Spinal cord (tissue), 10 donors: ENCODE results near the gene KLHL17. TPM values are rescaled to one million over a fixed set of nuclear protein-coding genes. Genes with fewer than 3 reads are reported as not detected.

Experiments used
- DNase-seq, 6 donors: peaks; one replicate each; pipeline versions ENCODE4 v3.0.0 to v3.0.0-alpha.2; 2013 to 2015; ENCODE audit warnings: low spot score in 6 of 6, low read depth in 4 of 6
- H3K27ac ChIP-seq: one replicate; pipeline ENCODE4 v1.5.1; 2013; ENCODE audit warnings: low read depth, low read length, control low read depth
- H3K27me3 ChIP-seq: one replicate; pipeline ENCODE4 v1.6.1; 2013; ENCODE audit warnings: low read length; ENCODE audit not compliant: control insufficient read depth, insufficient read depth
- H3K36me3 ChIP-seq: one replicate; pipeline ENCODE4 v1.6.1; 2013; ENCODE audit warnings: low read length; ENCODE audit not compliant: control insufficient read depth, insufficient read depth
- H3K4me1 ChIP-seq: one replicate; pipeline ENCODE4 v1.6.1; 2013; ENCODE audit warnings: low read length; ENCODE audit not compliant: control insufficient read depth, insufficient read depth
- H3K4me3 ChIP-seq: one replicate; pipeline ENCODE4 v1.5.1; 2013; ENCODE audit warnings: low read depth, low read length, control low read depth
- H3K9me3 ChIP-seq: one replicate; pipeline ENCODE4 v1.6.1; 2013; ENCODE audit warnings: low read length; ENCODE audit not compliant: control insufficient read depth, insufficient read depth
- WGBS: methylation state at CpG from one replicate; pipeline ENCODE4 v1.1.5; 2013; ENCODE audit warnings: missing lambda C conversion rate; ENCODE audit not compliant: insufficient coverage; 5-methylcytosine and 5-hydroxymethylcytosine counted together
- polyA plus RNA-seq, 2 donors: library from polyadenylated mRNA; unstranded; fragments of 120-200 nt; gene quantifications; one replicate each; pipeline ENCODE4 v1.2.1, GENCODE V29; 2013; ENCODE audit not compliant: insufficient read length in 2 of 2
- total RNA-seq, 2 donors: library from RNA; depleted of rRNA in 1 of 2; stranded (reverse); fragments of 120-200 nt in 1 of 2; fragments of >200 nt in 1 of 2; gene quantifications; one replicate each; pipeline versions ENCODE4 v1.2.3 to v1.2.4, GENCODE V29; 2013 to 2014
- donor health status: healthy.

The KLHL17 gene
- total and polyA plus RNA-seq, 4 donors: 5.4 to 27.4 (median 17.6) TPM

GRCh38 chr1:915295-916172 lies 44.9 kb upstream of the KLHL17 start:
- WGBS: 82% methylated on average over 23 of the region's 28 CpGs
- H3K27ac ChIP-seq: no peak overlapping the region
- H3K36me3 ChIP-seq: no peaks in the 10 kb centered on the region
- no peak overlapping the region for H3K4me3 ChIP-seq
- peaks cover 68% of the 10 kb centered on the region for H3K4me1 ChIP-seq
- H3K9me3 ChIP-seq: no peaks in the 10 kb centered on the region
- H3K27me3 ChIP-seq: peaks cover 29% of the 10 kb centered on the region
- no peak for DNase-seq

- Histone ChIP-seq H3K27ac (no peak overlapping the region), H3K9me3 (no peaks in the 10 kb centered on the region), H3K36me3 (no peaks in the 10 kb centered on the region), H3K4me3 (no peak overlapping the region), H3K4me1 (peaks cover 68% of the 10 kb centered on the region), H3K27me3 (peaks cover 32% of the 10 kb centered on the region)
- WGBS: 32% methylated on average over 23 of the region's 31 CpGs
- peak in 1 of 6 donors; percentile 73 for DNase-seq
These were observed 44.0 kb upstream of the KLHL17 start for GRCh38 chr1:916173-917075.

- Histone ChIP-seq H3K36me3 (peaks cover 4% of the 10 kb centered on the region), H3K27ac (no peak overlapping the region), H3K9me3 (no peaks in the 10 kb centered on the region), H3K27me3 (peaks cover 32% of the 10 kb centered on the region), H3K4me1 (peaks cover 68% of the 10 kb centered on the region), H3K4me3 (no peak overlapping the region)
- DNase-seq: no peak
- WGBS: 24% methylated on average over 7 of the region's 7 CpGs
These were observed 43.3 kb upstream of the KLHL17 start for GRCh38 chr1:917076-917459.

GRCh38 chr1:917466-918091 lies 42.8 kb upstream of the KLHL17 start:
- Histone ChIP-seq H3K4me3 (no peak overlapping the region), H3K36me3 (peaks cover 4% of the 10 kb centered on the region), H3K9me3 (no peaks in the 10 kb centered on the region), H3K27me3 (peaks cover 31% of the 10 kb centered on the region), H3K27ac (no peak overlapping the region), H3K4me1 (peaks cover 68% of the 10 kb centered on the region)
- WGBS: 52% methylated on average over 22 of the region's 22 CpGs
- no peak for DNase-seq

GRCh38 chr1:918353-918752 lies 42.0 kb upstream of the KLHL17 start:
- Histone ChIP-seq H3K27me3 (peaks cover 38% of the 10 kb centered on the region), H3K4me1 (peaks cover 75% of the 10 kb centered on the region), H3K9me3 (no peaks in the 10 kb centered on the region), H3K27ac (no peak overlapping the region), H3K4me3 (no peak overlapping the region), H3K36me3 (peaks cover 4% of the 10 kb centered on the region)
- WGBS: 85% methylated on average over 15 of the region's 15 CpGs
- DNase-seq: no peak

GRCh38 chr1:918843-919242 lies 41.5 kb upstream of the KLHL17 start:
- Histone ChIP-seq H3K27me3 (peaks cover 39% of the 10 kb centered on the region), H3K27ac (no peak overlapping the region), H3K4me1 (peaks cover 78% of the 10 kb centered on the region), H3K36me3 (peaks cover 4% of the 10 kb centered on the region), H3K9me3 (no peaks in the 10 kb centered on the region), H3K4me3 (no peak overlapping the region)
- 62% methylated on average over 6 of the region's 6 CpGs for WGBS
- DNase-seq: no peak

- no peak for DNase-seq
- peaks cover 78% of the 10 kb centered on the region for H3K4me1 ChIP-seq
- H3K9me3 ChIP-seq: no peaks in the 10 kb centered on the region
- H3K36me3 ChIP-seq: peaks cover 4% of the 10 kb centered on the region
- peaks cover 34% of the 10 kb centered on the region for H3K27me3 ChIP-seq
- 77% methylated on average over 26 of the region's 29 CpGs for WGBS
- H3K27ac ChIP-seq: no peak overlapping the region
- no peak overlapping the region for H3K4me3 ChIP-seq
These were observed 41.0 kb upstream of the KLHL17 start for GRCh38 chr1:919271-919872.

GRCh38 chr1:920010-920409 lies 40.4 kb upstream of the KLHL17 start:
- DNase-seq: no peak
- Histone ChIP-seq H3K4me3 (no peak overlapping the region), H3K27ac (no peak overlapping the region), H3K9me3 (no peaks in the 10 kb centered on the region), H3K4me1 (peaks cover 82% of the 10 kb centered on the region), H3K27me3 (peaks cover 38% of the 10 kb centered on the region), H3K36me3 (peaks cover 4% of the 10 kb centered on the region)
- 58% methylated on average over 23 of the region's 23 CpGs for WGBS

- Histone ChIP-seq H3K36me3 (peaks cover 4% of the 10 kb centered on the region), H3K27ac (no peak overlapping the region), H3K27me3 (peaks cover 42% of the 10 kb centered on the region), H3K9me3 (no peaks in the 10 kb centered on the region), H3K4me1 (peaks cover 82% of the 10 kb centered on the region), H3K4me3 (no peak overlapping the region)
- 19% methylated on average over 10 of the region's 13 CpGs for WGBS
- peak in 1 of 6 donors; percentile 55 for DNase-seq
These were observed 39.9 kb upstream of the KLHL17 start for GRCh38 chr1:920521-920920.
